Endothelial cell of umbilical vein (primary cell): ENCODE results near the gene PRM3. TPM values are rescaled to one million over a fixed set of nuclear protein-coding genes. Genes with fewer than 3 reads are reported as not detected.

Source experiments
- BruUV-seq: library from RNA; stranded (reverse); fragments of 400-500 nt; replicated peaks from 2 replicates; lab custom pipeline; 2021; lab: Mats Ljungman, UMichigan
- CTCF ChIA-PET: fragments of 300-600, 350-600 bp; sonication (Branson Sonifier 250); formaldehyde crosslinking; loops from one replicate; lab custom pipeline; 2021; ENCODE audit warnings: antibody characterized with exemption, inconsistent platforms; lab: Charles Lee
- POLR2A ChIA-PET: fragments of 300-600, 350-600 bp; sonication (Branson Sonifier 250); formaldehyde crosslinking; loops from one replicate; lab custom pipeline; 2021; ENCODE audit warnings: antibody characterized with exemption, inconsistent platforms; lab: Charles Lee
- DNase-seq: peaks from one replicate; pipeline ENCODE4 v3.0.0-alpha.2; 2011; ENCODE audit warnings: low read depth, low spot score
- FAIRE-seq: peaks from 2 replicates; lab custom pipeline; 2011; peaks lifted over from hg19 to GRCh38; lab: Jason Lieb, UNC
- H2AFZ ChIP-seq: 2 replicates; pipeline ENCODE4 v1.6.0; 2012; ENCODE audit warnings: low read depth, low read length, control low read depth, inconsistent platforms
- H3K27ac ChIP-seq: 2 replicates; pipeline ENCODE4 v1.5.1; 2011; ENCODE audit warnings: low read depth, mild to moderate bottlenecking, control low read depth, low read length, moderate library complexity; ENCODE audit not compliant: insufficient read depth
- H3K27me3 ChIP-seq, 2 experiments: 2 replicates each; pipeline versions ENCODE4 v1.6.0 to v1.6.1; 2011; ENCODE audit warnings: low read length in 2 of 2, mixed read lengths in 1 of 2; ENCODE audit not compliant: control insufficient read depth in 2 of 2, insufficient read depth in 2 of 2
- H3K36me3 ChIP-seq, 2 experiments: 2 replicates in 1 of 2; 3 replicates in 1 of 2; pipeline ENCODE4 v1.5.1; 2011; ENCODE audit warnings: low read length in 2 of 2, mild to moderate bottlenecking in 1 of 2, moderate library complexity in 1 of 2; ENCODE audit not compliant: control insufficient read depth in 2 of 2, insufficient read depth in 2 of 2; ENCODE audit errors: extremely low read depth in 1 of 2
- H3K4me1 ChIP-seq: 3 replicates; pipeline ENCODE4 v1.5.1; 2011; ENCODE audit warnings: mild to moderate bottlenecking, low read length; ENCODE audit not compliant: control insufficient read depth, insufficient read depth; ENCODE audit errors: extremely low read depth
- H3K4me2 ChIP-seq: 2 replicates; pipeline ENCODE4 v1.6.1; 2011; ENCODE audit warnings: low read length, control low read depth, mixed read lengths; ENCODE audit not compliant: insufficient read depth
- H3K4me3 ChIP-seq, 3 experiments: fragments of 200-600 bp in 1 of 3; sonication (generic), shearing (Covaris generic) in 1 of 3; replicated peaks in 1 of 3; 2 replicates each; pipeline ENCODE4 v1.5.1; 2011 to 2016; ENCODE audit warnings: control low read depth in 3 of 3, low read length in 3 of 3, mild to moderate bottlenecking in 2 of 3, inconsistent platforms in 1 of 3, low read depth in 1 of 3, moderate library complexity in 1 of 3; ENCODE audit not compliant: insufficient read depth in 1 of 3
- H3K79me2 ChIP-seq: 2 replicates; pipeline ENCODE4 v1.6.0; 2012; ENCODE audit warnings: low read length, inconsistent platforms; ENCODE audit not compliant: control insufficient read depth, insufficient read depth
- H3K9ac ChIP-seq: replicated peaks from 2 replicates; pipeline ENCODE3; 2011; ENCODE audit warnings: low read length, control low read depth; ENCODE audit not compliant: insufficient read depth; ENCODE audit errors: extremely low read depth
- H3K9me1 ChIP-seq: replicated peaks from 3 replicates; pipeline ENCODE4 v1.6.0; 2011; ENCODE audit warnings: mild to moderate bottlenecking, low read length; ENCODE audit not compliant: control insufficient read depth, insufficient read depth; ENCODE audit errors: extremely low read depth
- H3K9me3 ChIP-seq: replicated peaks from 2 replicates; pipeline ENCODE4 v1.5.1; 2012; ENCODE audit warnings: low read length, inconsistent platforms; ENCODE audit not compliant: control insufficient read depth, insufficient read depth
- H4K20me1 ChIP-seq: replicated peaks from 2 replicates; pipeline ENCODE3; 2011; ENCODE audit warnings: mild to moderate bottlenecking, low read length; ENCODE audit not compliant: control insufficient read depth, insufficient read depth; ENCODE audit errors: extremely low read depth
- EZH2 ChIP-seq: IDR thresholded peaks from 2 replicates; pipeline ENCODE4 v1.6.1; 2012; ENCODE audit warnings: borderline replicate concordance, low read depth, mild to moderate bottlenecking, moderate library complexity, low read length, inconsistent platforms; ENCODE audit not compliant: severe bottlenecking
- FOS ChIP-seq: IDR thresholded peaks from 2 replicates; pipeline ENCODE4 v1.6.1; 2011; ENCODE audit warnings: mild to moderate bottlenecking, low read length, moderate library complexity, borderline replicate concordance; ENCODE audit not compliant: insufficient read depth
- GATA2 ChIP-seq: IDR thresholded peaks from 2 replicates; pipeline ENCODE4 v1.7.0; 2011; ENCODE audit warnings: low read depth, mild to moderate bottlenecking, moderate library complexity, mixed read lengths, low read length; ENCODE audit not compliant: insufficient read length, insufficient read depth
- POLR2AphosphoS5 ChIP-seq: IDR thresholded peaks from 2 replicates; pipeline ENCODE4 v1.6.1; 2012; ENCODE audit warnings: low read depth, mild to moderate bottlenecking, control low read depth, low read length, moderate library complexity; ENCODE audit not compliant: insufficient read depth
- dilution Hi-C: fragments of 300-500 bp; cut with MboI; formaldehyde crosslinking; loops from one replicate; pipeline ENCODE4 v1.15.0; 2019; ENCODE audit warnings: low sequenced_read_pairs; ENCODE audit not compliant: extremely low pct_ligation_motif_present
- intact Hi-C: fragments of 100-400 bp; cut with micrococcal nuclease; formaldehyde crosslinking; loops from one replicate; pipeline ENCODE4 v1.10.0; 2022
- polyA plus RNA-seq, 4 experiments: library from polyadenylated mRNA; depleted of rRNA in 3 of 4; stranded (reverse) in 3 of 4; unstranded in 1 of 4; fragments of >200 nt; gene quantifications; 2 replicates each; pipeline versions ENCODE4 v1.2.1 to v1.2.3, GENCODE V29; 2011 to 2012; ENCODE audit warnings: missing spikeins in 1 of 4
- total RNA-seq: library from RNA; stranded (reverse); gene quantifications from 2 replicates; pipeline ENCODE4 v1.2.3, GENCODE V29; 2021
- TF ChIP-seq, protein P1 (sequence below): IDR thresholded peaks from 2 replicates; pipeline ENCODE4 v1.6.1; 2011; ENCODE audit not compliant: insufficient read depth, insufficient read length
- TF ChIP-seq, protein P2 (sequence below), 2 donors: IDR thresholded peaks; 1 replicate in 1 of 2; 2 replicates in 1 of 2; pipeline ENCODE4 v1.5.1; 2011; ENCODE audit warnings: low read length in 2 of 2, mild to moderate bottlenecking in 2 of 2, moderate library complexity in 2 of 2, control low read depth in 1 of 2, inconsistent platforms in 1 of 2, low read depth in 1 of 2; ENCODE audit not compliant: insufficient read depth in 1 of 2; ENCODE audit errors: extremely low read depth in 1 of 2

PRM3 gene
- total and polyA plus RNA-seq, 2 donors (not counting 3 experiments of a cell fraction or from before 2014, with no cell fraction given), result not detected

DNA sequence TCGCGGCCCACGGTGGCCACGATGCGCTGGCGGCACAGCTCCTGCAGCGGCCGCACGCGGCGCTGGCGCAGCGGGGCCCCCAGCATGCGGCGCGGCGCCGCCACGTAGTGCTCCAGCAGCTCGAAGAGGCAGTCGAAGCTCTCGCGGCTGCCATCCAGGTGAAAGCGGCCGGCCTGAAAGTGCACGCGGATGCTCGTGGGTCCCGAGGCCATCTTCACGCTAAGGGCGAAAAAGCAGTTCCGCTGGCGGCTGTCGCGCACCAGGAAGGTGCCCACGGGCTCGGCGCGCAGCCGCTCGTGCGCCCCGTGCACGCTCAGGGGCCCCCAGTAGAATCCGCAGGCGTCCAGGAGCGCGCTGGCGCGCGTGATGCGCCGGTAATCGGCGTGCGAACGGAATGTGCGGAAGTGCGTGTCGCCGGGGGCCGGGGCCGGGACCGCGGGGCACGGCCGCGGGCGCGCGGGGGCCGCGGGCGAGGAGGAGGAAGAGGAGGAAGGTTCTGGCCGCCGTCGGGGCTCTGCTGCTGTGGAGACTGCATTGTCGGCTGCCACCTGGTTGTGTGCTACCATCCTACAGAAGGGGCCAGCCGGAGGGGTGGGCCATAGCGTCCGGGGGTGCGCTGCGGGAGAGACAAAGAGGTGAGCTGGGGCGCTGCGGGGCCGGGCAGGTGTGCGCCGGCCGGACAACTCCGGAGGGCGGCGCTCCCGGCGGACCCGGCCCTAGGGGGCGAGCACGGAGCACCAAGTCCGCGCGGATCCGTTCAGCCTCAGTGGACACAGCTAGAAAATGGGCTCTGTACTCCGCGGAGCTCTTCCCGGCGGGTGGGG is 18.3 kb downstream of the PRM3 start:
- Histone ChIP-seq H2AFZ (peak overlapping the region; percentile 84), H3K27me3 (peaks cover 0 to 1% of the 10 kb centered on the region in 2 experiments), H3K9me1 (no peaks in the 10 kb centered on the region), H3K36me3 (no peaks in the 10 kb centered on the region), H3K9me3 (no peaks in the 10 kb centered on the region), H4K20me1 (no peaks in the 10 kb centered on the region), H3K4me3 (peak overlapping the region; percentile 37 to 89 (median 68)), H3K4me2 (peak overlapping the region; percentile 68), H3K79me2 (no peaks in the 10 kb centered on the region), H3K9ac (no peak overlapping the region), H3K27ac (no peak overlapping the region), H3K4me1 (peaks cover 10% of the 10 kb centered on the region)
- FAIRE-seq (no peak), DNase-seq (peak; percentile 52)
- CTCF ChIA-PET, result interaction anchor here (0.6 to 8.3 kb wide), 49 partner anchors 8 to 318 kb away, joined by 3 to 347 read pairs (median 5); partner anchors contain the start of genes CLEC16A and TNP2
- POLR2A ChIA-PET, result interaction anchor here (0.6 to 2.5 kb wide), 14 partner anchors 9 to 310 kb away, joined by 3 to 22 read pairs (median 3); no protein-coding TSS in a partner anchor
- TF ChIP-seq GATA2 (no peak), POLR2AphosphoS5 (no peak), EZH2 (peak; percentile 41), FOS (no peak)
- TF ChIP-seq, protein P1, sequence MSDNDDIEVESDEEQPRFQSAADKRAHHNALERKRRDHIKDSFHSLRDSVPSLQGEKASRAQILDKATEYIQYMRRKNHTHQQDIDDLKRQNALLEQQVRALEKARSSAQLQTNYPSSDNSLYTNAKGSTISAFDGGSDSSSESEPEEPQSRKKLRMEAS, result peak; percentile 70
- TF ChIP-seq, protein P2, sequence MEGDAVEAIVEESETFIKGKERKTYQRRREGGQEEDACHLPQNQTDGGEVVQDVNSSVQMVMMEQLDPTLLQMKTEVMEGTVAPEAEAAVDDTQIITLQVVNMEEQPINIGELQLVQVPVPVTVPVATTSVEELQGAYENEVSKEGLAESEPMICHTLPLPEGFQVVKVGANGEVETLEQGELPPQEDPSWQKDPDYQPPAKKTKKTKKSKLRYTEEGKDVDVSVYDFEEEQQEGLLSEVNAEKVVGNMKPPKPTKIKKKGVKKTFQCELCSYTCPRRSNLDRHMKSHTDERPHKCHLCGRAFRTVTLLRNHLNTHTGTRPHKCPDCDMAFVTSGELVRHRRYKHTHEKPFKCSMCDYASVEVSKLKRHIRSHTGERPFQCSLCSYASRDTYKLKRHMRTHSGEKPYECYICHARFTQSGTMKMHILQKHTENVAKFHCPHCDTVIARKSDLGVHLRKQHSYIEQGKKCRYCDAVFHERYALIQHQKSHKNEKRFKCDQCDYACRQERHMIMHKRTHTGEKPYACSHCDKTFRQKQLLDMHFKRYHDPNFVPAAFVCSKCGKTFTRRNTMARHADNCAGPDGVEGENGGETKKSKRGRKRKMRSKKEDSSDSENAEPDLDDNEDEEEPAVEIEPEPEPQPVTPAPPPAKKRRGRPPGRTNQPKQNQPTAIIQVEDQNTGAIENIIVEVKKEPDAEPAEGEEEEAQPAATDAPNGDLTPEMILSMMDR (IDR thresholded peaks at IDR 0.05; ENCODE audit: extremely low read depth in 1 of 2, insufficient read depth in 1 of 2, low read depth in 1 of 2, low read length in 2 of 2), result peak in 1 of 2 donors; percentile 21
- intact Hi-C loops (loop anchor here (5.0 to 10.0 kb wide), 2 partner anchors 60 to 412 kb away; partner anchors contain the start of gene SNN), dilution Hi-C loops (no loop called here)
- BruUV-seq, result no TSS peak
